ENCODE data around the gene CCDC68. TPM values are rescaled to one million over a fixed set of nuclear protein-coding genes. Genes with fewer than 3 reads are reported as not detected.

The CCDC68 gene
- total and polyA plus RNA-seq, 2 of the 13 experiments (the other 11 are each of a cell fraction or from before 2014, with no cell fraction given), result 4.6 to 13.3 TPM

DNA sequence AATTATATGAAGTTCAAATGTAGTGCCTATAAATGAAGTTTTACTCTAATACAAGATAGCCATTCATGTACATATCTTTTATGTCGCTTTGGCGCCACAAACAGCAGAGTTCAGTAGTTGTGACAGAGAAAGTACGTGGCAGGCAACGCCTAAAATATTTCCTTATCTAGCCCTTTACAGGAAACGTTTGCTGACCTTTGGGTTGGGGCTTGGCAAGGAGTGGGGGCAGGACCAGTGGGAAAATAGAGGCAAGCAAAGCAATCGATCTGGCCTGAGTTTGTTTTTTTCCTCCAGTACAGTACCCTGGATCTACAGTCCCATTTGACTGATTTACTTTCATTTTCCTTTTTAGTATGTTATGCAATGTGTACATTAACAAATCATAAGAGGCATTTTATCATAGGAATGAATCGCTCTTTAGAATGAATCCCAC, 13.1 kb downstream of the CCDC68 start (continued):
- TF ChIP-seq, protein P1, sequence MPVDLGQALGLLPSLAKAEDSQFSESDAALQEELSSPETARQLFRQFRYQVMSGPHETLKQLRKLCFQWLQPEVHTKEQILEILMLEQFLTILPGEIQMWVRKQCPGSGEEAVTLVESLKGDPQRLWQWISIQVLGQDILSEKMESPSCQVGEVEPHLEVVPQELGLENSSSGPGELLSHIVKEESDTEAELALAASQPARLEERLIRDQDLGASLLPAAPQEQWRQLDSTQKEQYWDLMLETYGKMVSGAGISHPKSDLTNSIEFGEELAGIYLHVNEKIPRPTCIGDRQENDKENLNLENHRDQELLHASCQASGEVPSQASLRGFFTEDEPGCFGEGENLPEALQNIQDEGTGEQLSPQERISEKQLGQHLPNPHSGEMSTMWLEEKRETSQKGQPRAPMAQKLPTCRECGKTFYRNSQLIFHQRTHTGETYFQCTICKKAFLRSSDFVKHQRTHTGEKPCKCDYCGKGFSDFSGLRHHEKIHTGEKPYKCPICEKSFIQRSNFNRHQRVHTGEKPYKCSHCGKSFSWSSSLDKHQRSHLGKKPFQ (CRISPR knock-in tag; IDR thresholded peaks at IDR 0.05; ENCODE audit: insufficient replicate concordance), result no peak
- TF ChIP-seq ELF4 (CRISPR knock-in tag; IDR thresholded peaks at IDR 0.05; ENCODE audit: borderline replicate concordance) (peak; percentile 74; the same call in 1 of the 2 replicates), ZNF558 (CRISPR knock-in tag; IDR thresholded peaks at IDR 0.05; ENCODE audit: borderline replicate concordance) (no peak), FIP1L1 (IDR thresholded peaks at IDR 0.05; ENCODE audit: borderline replicate concordance, insufficient read depth, low read depth, low read length) (no peak), ZNF543 (CRISPR knock-in tag; IDR thresholded peaks at IDR 0.05) (no peak), SMARCC2 (IDR thresholded peaks at IDR 0.05) (no peak), ZNF34 (CRISPR knock-in tag; IDR thresholded peaks at IDR 0.05; ENCODE audit: borderline replicate concordance) (no peak), PRPF4 (IDR thresholded peaks at IDR 0.05; ENCODE audit: low read depth, low read length, poor library complexity, severe bottlenecking) (no peak), SMARCE1 (IDR thresholded peaks at IDR 0.05; ENCODE audit: borderline replicate concordance) (no peak), MXD4 (CRISPR knock-in tag; IDR thresholded peaks at IDR 0.05) (no peak), ZNF572 (CRISPR knock-in tag; IDR thresholded peaks at IDR 0.05) (no peak), MIER3 (CRISPR knock-in tag; IDR thresholded peaks at IDR 0.05; ENCODE audit: borderline replicate concordance) (peak; percentile 90; the same call in 1 of the 2 replicates), XBP1 (CRISPR knock-in tag; IDR thresholded peaks at IDR 0.05) (no peak), ZNF776 (CRISPR knock-in tag; IDR thresholded peaks at IDR 0.05) (no peak)
- TF ChIP-seq, protein P2, sequence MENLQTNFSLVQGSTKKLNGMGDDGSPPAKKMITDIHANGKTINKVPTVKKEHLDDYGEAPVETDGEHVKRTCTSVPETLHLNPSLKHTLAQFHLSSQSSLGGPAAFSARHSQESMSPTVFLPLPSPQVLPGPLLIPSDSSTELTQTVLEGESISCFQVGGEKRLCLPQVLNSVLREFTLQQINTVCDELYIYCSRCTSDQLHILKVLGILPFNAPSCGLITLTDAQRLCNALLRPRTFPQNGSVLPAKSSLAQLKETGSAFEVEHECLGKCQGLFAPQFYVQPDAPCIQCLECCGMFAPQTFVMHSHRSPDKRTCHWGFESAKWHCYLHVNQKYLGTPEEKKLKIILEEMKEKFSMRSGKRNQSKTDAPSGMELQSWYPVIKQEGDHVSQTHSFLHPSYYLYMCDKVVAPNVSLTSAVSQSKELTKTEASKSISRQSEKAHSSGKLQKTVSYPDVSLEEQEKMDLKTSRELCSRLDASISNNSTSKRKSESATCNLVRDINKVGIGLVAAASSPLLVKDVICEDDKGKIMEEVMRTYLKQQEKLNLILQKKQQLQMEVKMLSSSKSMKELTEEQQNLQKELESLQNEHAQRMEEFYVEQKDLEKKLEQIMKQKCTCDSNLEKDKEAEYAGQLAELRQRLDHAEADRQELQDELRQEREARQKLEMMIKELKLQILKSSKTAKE (CRISPR knock-in tag; IDR thresholded peaks at IDR 0.05; ENCODE audit: borderline replicate concordance), result peak; percentile 90
- TF ChIP-seq, protein P3, sequence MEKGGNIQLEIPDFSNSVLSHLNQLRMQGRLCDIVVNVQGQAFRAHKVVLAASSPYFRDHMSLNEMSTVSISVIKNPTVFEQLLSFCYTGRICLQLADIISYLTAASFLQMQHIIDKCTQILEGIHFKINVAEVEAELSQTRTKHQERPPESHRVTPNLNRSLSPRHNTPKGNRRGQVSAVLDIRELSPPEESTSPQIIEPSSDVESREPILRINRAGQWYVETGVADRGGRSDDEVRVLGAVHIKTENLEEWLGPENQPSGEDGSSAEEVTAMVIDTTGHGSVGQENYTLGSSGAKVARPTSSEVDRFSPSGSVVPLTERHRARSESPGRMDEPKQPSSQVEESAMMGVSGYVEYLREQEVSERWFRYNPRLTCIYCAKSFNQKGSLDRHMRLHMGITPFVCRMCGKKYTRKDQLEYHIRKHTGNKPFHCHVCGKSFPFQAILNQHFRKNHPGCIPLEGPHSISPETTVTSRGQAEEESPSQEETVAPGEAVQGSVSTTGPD (CRISPR knock-in tag; IDR thresholded peaks at IDR 0.05), result no peak
- TF ChIP-seq, protein P4, sequence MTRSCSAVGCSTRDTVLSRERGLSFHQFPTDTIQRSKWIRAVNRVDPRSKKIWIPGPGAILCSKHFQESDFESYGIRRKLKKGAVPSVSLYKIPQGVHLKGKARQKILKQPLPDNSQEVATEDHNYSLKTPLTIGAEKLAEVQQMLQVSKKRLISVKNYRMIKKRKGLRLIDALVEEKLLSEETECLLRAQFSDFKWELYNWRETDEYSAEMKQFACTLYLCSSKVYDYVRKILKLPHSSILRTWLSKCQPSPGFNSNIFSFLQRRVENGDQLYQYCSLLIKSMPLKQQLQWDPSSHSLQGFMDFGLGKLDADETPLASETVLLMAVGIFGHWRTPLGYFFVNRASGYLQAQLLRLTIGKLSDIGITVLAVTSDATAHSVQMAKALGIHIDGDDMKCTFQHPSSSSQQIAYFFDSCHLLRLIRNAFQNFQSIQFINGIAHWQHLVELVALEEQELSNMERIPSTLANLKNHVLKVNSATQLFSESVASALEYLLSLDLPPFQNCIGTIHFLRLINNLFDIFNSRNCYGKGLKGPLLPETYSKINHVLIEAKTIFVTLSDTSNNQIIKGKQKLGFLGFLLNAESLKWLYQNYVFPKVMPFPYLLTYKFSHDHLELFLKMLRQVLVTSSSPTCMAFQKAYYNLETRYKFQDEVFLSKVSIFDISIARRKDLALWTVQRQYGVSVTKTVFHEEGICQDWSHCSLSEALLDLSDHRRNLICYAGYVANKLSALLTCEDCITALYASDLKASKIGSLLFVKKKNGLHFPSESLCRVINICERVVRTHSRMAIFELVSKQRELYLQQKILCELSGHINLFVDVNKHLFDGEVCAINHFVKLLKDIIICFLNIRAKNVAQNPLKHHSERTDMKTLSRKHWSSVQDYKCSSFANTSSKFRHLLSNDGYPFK (CRISPR knock-in tag; IDR thresholded peaks at IDR 0.05; ENCODE audit: borderline replicate concordance), result no peak

Data from HepG2 (cell line).